Cardiac muscle cell (in vitro differentiated cells and primary cell): Measurements from ENCODE around the gene LDB3. TPM values are rescaled to one million over a fixed set of nuclear protein-coding genes. Genes with fewer than 3 reads are reported as not detected.

Source experiments
- DNase-seq, 2 donors: peaks; one replicate each; pipeline versions ENCODE4 v3.0.0 to v3.0.0-alpha.2; 2010 to 2017; ENCODE audit warnings: low read depth in 1 of 2, low spot score in 1 of 2
- H3K27ac ChIP-seq: fragments of 200-600 bp; sonication (generic); 2 replicates; pipeline ENCODE4 v1.5.1; 2016
- H3K27me3 ChIP-seq: fragments of 200-600 bp; sonication (generic); 2 replicates; pipeline ENCODE4 v1.6.0; 2016; ENCODE audit warnings: control low read depth
- H3K36me3 ChIP-seq: fragments of 200-600 bp; sonication (generic); 2 replicates; pipeline ENCODE4 v1.5.1; 2016; ENCODE audit warnings: control low read depth
- H3K4me1 ChIP-seq: fragments of 200-600 bp; sonication (generic); 2 replicates; pipeline ENCODE4 v1.8.1; 2017; ENCODE audit warnings: low read depth, mild to moderate bottlenecking, mixed run types
- H3K4me3 ChIP-seq: fragments of 200-600 bp; sonication (generic); 2 replicates; pipeline ENCODE4 v1.5.1; 2016; ENCODE audit warnings: mild to moderate bottlenecking
- H3K9me3 ChIP-seq: fragments of 200-600 bp; sonication (generic); 2 replicates; pipeline ENCODE4 v1.5.1; 2017; ENCODE audit warnings: low read depth, mild to moderate bottlenecking, control low read depth
- CTCF ChIP-seq: IDR thresholded peaks from 2 replicates; pipeline ENCODE4 v1.5.1; 2012; ENCODE audit warnings: low read depth, mild to moderate bottlenecking, low read length
- polyA plus RNA-seq: library from polyadenylated mRNA; unstranded; fragments of >200 nt; fragmentation: Nextera tagmentation; extraction: Ambion mirVana; gene quantifications from 2 replicates; pipeline ENCODE4 v1.2.1, GENCODE V29; 2016
- total RNA-seq: library from RNA; depleted of rRNA; stranded (reverse); fragments of >200 nt; gene quantifications from 2 replicates; pipeline ENCODE4 v1.2.3, GENCODE V29; 2016

Gene LDB3
- total and polyA plus RNA-seq, 2 experiments from 2014 or later: 213 to 317 TPM

DNA sequence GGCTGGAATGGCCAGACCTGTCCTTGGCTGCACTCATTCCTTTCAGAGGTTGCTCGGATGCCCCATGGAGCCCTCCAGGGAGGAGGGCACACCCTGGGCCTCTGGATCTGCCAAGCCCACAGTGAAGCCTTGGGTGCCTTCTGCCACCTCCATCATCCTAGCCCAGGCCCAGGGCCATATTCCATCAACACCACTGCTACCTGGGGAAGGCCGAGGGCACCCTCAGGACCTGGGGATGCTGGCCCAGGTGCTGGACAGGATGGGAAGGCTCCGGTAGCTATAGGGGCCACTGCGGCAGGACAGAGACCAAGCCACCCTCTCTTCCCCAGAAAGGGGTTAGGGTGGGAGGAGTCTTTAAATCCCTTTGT is 13.2 kb upstream of the LDB3 start:
- Histone ChIP-seq H3K4me3 (no peak overlapping the region), H3K27ac (no peak overlapping the region), H3K4me1 (peaks cover 14% of the 10 kb centered on the region), H3K9me3 (no peaks in the 10 kb centered on the region), H3K27me3 (no peaks in the 10 kb centered on the region), H3K36me3 (no peaks in the 10 kb centered on the region)
- no peak for TF ChIP-seq CTCF
- DNase-seq: no peak

- H3K4me1 ChIP-seq: peaks cover 19% of the 10 kb centered on the region
- H3K27ac ChIP-seq: no peak overlapping the region
- no peaks in the 10 kb centered on the region for H3K9me3 ChIP-seq
- DNase-seq: no peak
- H3K4me3 ChIP-seq: no peak overlapping the region
- no peaks in the 10 kb centered on the region for H3K27me3 ChIP-seq
- H3K36me3 ChIP-seq: no peaks in the 10 kb centered on the region
- no peak for TF ChIP-seq CTCF
Measured at GRCh38 chr10:86655596-86655995, 12.7 kb upstream of the LDB3 start.

DNA sequence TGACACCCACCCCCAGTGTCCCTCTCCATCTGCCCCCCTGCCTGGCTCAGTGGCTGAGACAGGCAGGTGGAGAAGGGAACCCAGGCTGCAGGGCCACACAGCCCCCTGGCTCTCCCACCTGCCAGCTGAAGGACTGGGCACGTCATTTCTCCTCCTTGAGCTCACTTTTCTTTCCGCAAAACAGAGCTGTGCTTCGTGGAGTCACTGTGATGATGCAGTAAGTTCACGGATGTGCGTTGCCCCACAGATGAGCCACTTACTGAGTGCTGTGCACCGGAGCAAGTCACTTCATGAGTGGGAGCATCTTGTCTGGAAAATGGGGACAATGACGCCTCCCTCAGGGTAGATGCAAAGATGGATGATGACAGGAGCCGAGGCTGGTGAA is 11.3 kb upstream of the LDB3 start:
- Histone ChIP-seq H3K9me3 (no peaks in the 10 kb centered on the region), H3K4me3 (no peak overlapping the region), H3K4me1 (peaks cover 33% of the 10 kb centered on the region), H3K27ac (no peak overlapping the region), H3K36me3 (no peaks in the 10 kb centered on the region), H3K27me3 (no peaks in the 10 kb centered on the region)
- DNase-seq: no peak
- no peak for TF ChIP-seq CTCF

- TF ChIP-seq CTCF: no peak
- Histone ChIP-seq H3K9me3 (no peaks in the 10 kb centered on the region), H3K27ac (no peak overlapping the region), H3K36me3 (no peaks in the 10 kb centered on the region), H3K4me1 (peaks cover 33% of the 10 kb centered on the region), H3K4me3 (no peak overlapping the region), H3K27me3 (no peaks in the 10 kb centered on the region)
- DNase-seq: no peak
Measured at GRCh38 chr10:86657396-86658011, 10.8 kb upstream of the LDB3 start.

- Histone ChIP-seq H3K36me3 (no peaks in the 10 kb centered on the region), H3K4me1 (peaks cover 36% of the 10 kb centered on the region), H3K27me3 (no peaks in the 10 kb centered on the region), H3K4me3 (no peak overlapping the region), H3K27ac (no peak overlapping the region), H3K9me3 (no peaks in the 10 kb centered on the region)
- no peak for DNase-seq
- no peak for TF ChIP-seq CTCF
Measured at GRCh38 chr10:86658261-86658741, 10.0 kb upstream of the LDB3 start.
